Thyroid gland (tissue), 4 donors: ENCODE measurements around the gene DNAH3. TPM values are rescaled to one million over a fixed set of nuclear protein-coding genes. Genes with fewer than 3 reads are reported as not detected.

Experiments used
- DNase-seq, 2 donors: peaks; one replicate each; pipeline ENCODE4 v3.0.0-alpha.2; 2019
- H3K27ac ChIP-seq, 3 donors: fragments of 200-600 bp; sonication (generic); 1 replicate in 2 of 3; 2 replicates in 1 of 3; pipeline ENCODE4 v1.5.1; 2016 to 2019; ENCODE audit warnings: mild to moderate bottlenecking in 1 of 3, moderate library complexity in 1 of 3
- H3K27me3 ChIP-seq: fragments of 200-600 bp; sonication (generic); one replicate; pipeline ENCODE4 v1.5.1; 2019
- H3K36me3 ChIP-seq, 2 donors: fragments of 200-600 bp; sonication (generic); one replicate each; pipeline ENCODE4 v1.5.1; 2016 to 2019
- H3K4me1 ChIP-seq, 2 donors: fragments of 200-600 bp; sonication (generic); one replicate each; pipeline ENCODE4 v1.5.1; 2017 to 2019
- H3K4me3 ChIP-seq, 3 donors: fragments of 200-600 bp; sonication (generic); replicated peaks in 1 of 3; 1 replicate in 2 of 3; 2 replicates in 1 of 3; pipeline ENCODE4 v1.5.1; 2016; ENCODE audit warnings: mild to moderate bottlenecking in 1 of 3
- H3K9me3 ChIP-seq: fragments of 200-600 bp; sonication (generic); one replicate; pipeline ENCODE4 v1.5.1; 2017
- POLR2A ChIP-seq, 2 donors: fragments of 450-650 bp; IDR thresholded peaks; one replicate each; pipeline ENCODE4 v1.6.1; 2017; ENCODE audit warnings: antibody characterized with exemption in 2 of 2, mild to moderate bottlenecking in 2 of 2, moderate library complexity in 1 of 2
- WGBS, 2 donors: methylation state at CpG; one replicate each; pipeline ENCODE4 v1.1.5; 2017; 5-methylcytosine and 5-hydroxymethylcytosine counted together
- intact Hi-C: fragments of 100-400 bp; cut with DNase I; formaldehyde crosslinking; loops from one replicate; pipeline ENCODE4 v1.15.1; 2023
- total RNA-seq, 4 donors: library from RNA; depleted of rRNA; stranded (reverse); fragments of >200 nt; gene quantifications; one replicate each; pipeline ENCODE4 v1.2.3, GENCODE V29; 2016
- TF ChIP-seq, protein P1 (sequence below), 6 experiments: fragments of 200-600 bp in 3 of 6; fragments of 450-650 bp in 3 of 6; sonication (generic) in 3 of 6; IDR thresholded peaks; one replicate each; pipeline ENCODE4 v1.5.1; 2016 to 2019; ENCODE audit warnings: antibody characterized with exemption in 6 of 6, mild to moderate bottlenecking in 2 of 6, inconsistent platforms in 1 of 6, moderate library complexity in 1 of 6

Gene DNAH3
- total RNA-seq, 4 donors from 2014 or later, result 0.15 TPM; not detected in 3

DNA sequence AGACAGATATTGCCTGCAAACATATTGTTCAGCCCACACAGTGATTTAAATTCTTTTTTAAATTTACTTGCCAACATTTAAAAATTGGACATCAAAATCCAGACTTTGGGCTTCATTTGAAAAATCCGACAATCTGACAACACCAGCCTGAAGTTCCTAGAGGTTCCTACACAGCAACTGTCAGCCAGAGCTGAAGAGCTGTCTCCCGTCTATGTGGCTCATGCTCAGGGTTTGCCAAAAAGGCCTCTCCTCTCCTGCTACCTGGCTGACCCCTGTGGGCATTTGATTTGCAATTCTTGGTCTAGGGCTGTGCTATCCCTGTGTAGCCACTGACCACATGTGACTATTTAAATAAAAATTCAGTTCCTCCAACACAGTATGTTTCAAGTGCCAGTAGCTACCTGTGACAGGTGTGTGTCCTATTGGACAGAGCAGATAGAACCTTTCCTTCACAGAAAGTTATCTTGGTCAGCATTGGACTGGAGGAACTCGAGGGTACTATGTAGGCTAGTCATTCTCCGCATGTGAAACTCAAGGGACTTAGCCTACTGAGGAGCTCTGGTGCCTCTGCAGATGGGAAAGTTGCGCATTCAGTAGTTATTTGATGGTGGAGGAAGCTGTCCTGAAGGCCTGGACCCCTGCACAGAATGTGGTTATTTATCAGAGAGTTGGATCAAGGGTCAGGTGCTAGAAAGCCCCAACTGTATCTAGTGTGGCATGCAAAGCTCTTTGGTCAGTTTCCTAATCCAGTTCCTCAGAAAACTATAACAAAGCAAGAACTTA lies 247.3 kb downstream of the DNAH3 start:
- 90 to 95% methylated on average over 5 of the region's 5 CpGs for WGBS, 2 donors
- Histone ChIP-seq H3K4me3 (no peak overlapping the region), H3K27ac (peak overlapping the region in 2 of 3 donors; percentile 46 to 56), H3K27me3 (no peaks in the 10 kb centered on the region), H3K36me3 (no peaks in the 10 kb centered on the region), H3K4me1 (peaks cover 23 to 65% of the 10 kb centered on the region in 2 donors), H3K9me3 (no peaks in the 10 kb centered on the region)
- TF ChIP-seq, protein P1, sequence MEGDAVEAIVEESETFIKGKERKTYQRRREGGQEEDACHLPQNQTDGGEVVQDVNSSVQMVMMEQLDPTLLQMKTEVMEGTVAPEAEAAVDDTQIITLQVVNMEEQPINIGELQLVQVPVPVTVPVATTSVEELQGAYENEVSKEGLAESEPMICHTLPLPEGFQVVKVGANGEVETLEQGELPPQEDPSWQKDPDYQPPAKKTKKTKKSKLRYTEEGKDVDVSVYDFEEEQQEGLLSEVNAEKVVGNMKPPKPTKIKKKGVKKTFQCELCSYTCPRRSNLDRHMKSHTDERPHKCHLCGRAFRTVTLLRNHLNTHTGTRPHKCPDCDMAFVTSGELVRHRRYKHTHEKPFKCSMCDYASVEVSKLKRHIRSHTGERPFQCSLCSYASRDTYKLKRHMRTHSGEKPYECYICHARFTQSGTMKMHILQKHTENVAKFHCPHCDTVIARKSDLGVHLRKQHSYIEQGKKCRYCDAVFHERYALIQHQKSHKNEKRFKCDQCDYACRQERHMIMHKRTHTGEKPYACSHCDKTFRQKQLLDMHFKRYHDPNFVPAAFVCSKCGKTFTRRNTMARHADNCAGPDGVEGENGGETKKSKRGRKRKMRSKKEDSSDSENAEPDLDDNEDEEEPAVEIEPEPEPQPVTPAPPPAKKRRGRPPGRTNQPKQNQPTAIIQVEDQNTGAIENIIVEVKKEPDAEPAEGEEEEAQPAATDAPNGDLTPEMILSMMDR (IDR thresholded peaks at IDR 0.05), result no peak
- no peak for TF ChIP-seq POLR2A (IDR thresholded peaks at IDR 0.05)
- no peak for DNase-seq
- intact Hi-C loops, result loop anchor here (10.0 kb wide), 1 partner anchor 49 kb away; no protein-coding TSS in a partner anchor

DNA sequence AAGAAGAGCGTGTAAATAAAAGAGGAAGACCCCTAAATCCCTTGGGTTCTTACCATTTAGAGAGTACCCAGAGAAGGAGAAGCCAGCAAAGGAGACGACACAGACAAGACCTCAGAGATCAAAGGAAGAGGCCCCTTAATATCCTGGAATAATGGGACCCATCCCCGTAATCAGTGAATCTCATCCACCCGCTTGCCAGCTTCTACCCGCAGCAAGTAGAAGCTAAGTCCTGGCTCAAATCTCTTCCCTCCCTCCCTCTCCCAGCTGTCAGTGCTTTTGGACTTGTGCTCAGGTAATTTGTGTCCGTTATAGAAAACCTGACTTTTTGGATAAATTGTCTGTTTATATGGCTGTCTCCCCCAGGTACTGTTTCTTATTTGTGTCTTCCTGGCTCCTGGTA lies 248.2 kb downstream of the DNAH3 start:
- no peak overlapping the region for H3K4me3 ChIP-seq
- no peaks in the 10 kb centered on the region for H3K9me3 ChIP-seq
- H3K27me3 ChIP-seq, result no peaks in the 10 kb centered on the region
- no peak for DNase-seq
- H3K36me3 ChIP-seq, result no peaks in the 10 kb centered on the region
- TF ChIP-seq, protein P1 (IDR thresholded peaks at IDR 0.05), result no peak
- TF ChIP-seq POLR2A (IDR thresholded peaks at IDR 0.05), result no peak
- 93% methylated on average over 6 of the region's 6 CpGs for WGBS, 2 donors
- H3K27ac ChIP-seq, result peak overlapping the region in 2 of 3 donors; percentile 92 to 95
- H3K4me1 ChIP-seq, result peaks cover 27 to 69% of the 10 kb centered on the region in 2 donors
- intact Hi-C loops, result loop anchor here (10.0 kb wide), 1 partner anchor 48 kb away; no protein-coding TSS in a partner anchor

- Histone ChIP-seq H3K9me3 (no peaks in the 10 kb centered on the region), H3K27me3 (no peaks in the 10 kb centered on the region), H3K4me1 (peaks cover 24 to 61% of the 10 kb centered on the region in 2 donors), H3K36me3 (no peaks in the 10 kb centered on the region), H3K4me3 (peak overlapping the region; percentile 40 to 89 (median 63)), H3K27ac (peak overlapping the region; percentile 92 to 97 (median 95))
- WGBS, 2 donors, result 21 to 35% methylated on average over 27 of the region's 27 CpGs
- peak in 1 of 2 donors; percentile 7 for TF ChIP-seq POLR2A (IDR thresholded peaks at IDR 0.05)
- TF ChIP-seq, protein P1 (IDR thresholded peaks at IDR 0.05), result no peak
- intact Hi-C loops, result loop anchor here (10.0 kb wide), 1 partner anchor 47 kb away; no protein-coding TSS in a partner anchor
- DNase-seq, result peak; percentile 53 to 56
Measured at GRCh38 chr16:20901436-20902112, 249.1 kb downstream of the DNAH3 start.

DNA sequence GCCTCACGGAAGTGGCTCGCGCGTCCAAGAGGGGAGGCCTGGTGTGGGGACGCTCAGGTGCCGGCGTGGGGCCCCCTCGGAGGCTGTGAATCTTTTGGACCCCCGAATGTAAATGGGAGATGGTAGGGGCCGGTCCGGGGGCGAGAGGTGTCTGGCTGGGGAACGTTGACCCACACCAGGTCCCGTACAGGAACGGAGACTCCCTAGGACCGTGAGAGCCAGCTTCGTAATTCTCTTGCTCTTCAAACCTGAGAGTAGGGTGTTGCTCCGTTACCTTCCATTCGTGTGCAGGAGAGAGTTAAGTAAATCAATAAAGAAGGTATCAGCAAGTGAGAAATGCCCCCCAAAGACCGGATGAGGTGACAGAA lies 249.6 kb downstream of the DNAH3 start:
- no peaks in the 10 kb centered on the region for H3K27me3 ChIP-seq
- DNase-seq, result no peak
- TF ChIP-seq POLR2A (IDR thresholded peaks at IDR 0.05), result no peak
- TF ChIP-seq, protein P1 (IDR thresholded peaks at IDR 0.05), result no peak
- H3K36me3 ChIP-seq, result peaks cover 3% of the 10 kb centered on the region in 2 donors
- H3K4me1 ChIP-seq, result peaks cover 19 to 55% of the 10 kb centered on the region in 2 donors
- H3K9me3 ChIP-seq, result no peaks in the 10 kb centered on the region
- intact Hi-C loops, result loop anchor here (10.0 kb wide), 1 partner anchor 46 kb away; no protein-coding TSS in a partner anchor
- WGBS, 2 donors, result 0 to 1% methylated on average over 10 to 20 of the region's 20 CpGs
- H3K27ac ChIP-seq, result peak overlapping the region; percentile 92 to 97 (median 95)
- H3K4me3 ChIP-seq, result peak overlapping the region; percentile 40 to 89 (median 63)
